Myocyte (in vitro differentiated cells): ENCODE measurements around the gene MME. TPM values are rescaled to one million over a fixed set of nuclear protein-coding genes. Genes with fewer than 3 reads are reported as not detected.
"Not testable (repeated sequence)": the region's sequence is repeated elsewhere in the genome, so short reads cannot be mapped to it uniquely, and the experiment has no call there.

Experiments used
- DNase-seq: peaks from one replicate; pipeline ENCODE4 v3.0.0-alpha.2; 2012; ENCODE audit warnings: low read depth
- total RNA-seq: library from RNA; depleted of rRNA; stranded (reverse); fragments of >200 nt; gene quantifications from 2 replicates; pipeline ENCODE4 v1.2.3, GENCODE V29; 2014

Gene MME
- total RNA-seq, 1 donor from 2014 or later = 132 TPM

GRCh38 chr3:155190691-155191090 is 110.6 kb downstream of the MME start:
- DNase-seq = no peak

- DNase-seq = no peak
These were observed 113.0 kb downstream of the MME start for GRCh38 chr3:155192957-155193746.

GRCh38 chr3:155193868-155194267 is 113.7 kb downstream of the MME start:
- no peak for DNase-seq

GRCh38 chr3:155194973-155195957 is 115.1 kb downstream of the MME start:
- no peak for DNase-seq

GRCh38 chr3:155196131-155197021 is 116.3 kb downstream of the MME start:
- DNase-seq = peak; percentile 27

- no peak for DNase-seq
These were observed 117.7 kb downstream of the MME start for GRCh38 chr3:155197786-155198185.

- DNase-seq = no peak
These were observed 122.5 kb downstream of the MME start for GRCh38 chr3:155202626-155203025.

- no peak for DNase-seq
These were observed 124.7 kb downstream of the MME start for GRCh38 chr3:155204851-155205250.

- DNase-seq = no peak
These were observed 128.2 kb downstream of the MME start for GRCh38 chr3:155208183-155208800.

- DNase-seq = no peak
These were observed 130.6 kb downstream of the MME start for GRCh38 chr3:155210736-155211135.

- no peak for DNase-seq
These were observed 131.1 kb downstream of the MME start for GRCh38 chr3:155211266-155211665.

GRCh38 chr3:155211940-155212339 is 131.8 kb downstream of the MME start:
- DNase-seq = no peak

- DNase-seq = not testable (repeated sequence)
These were observed 135.9 kb downstream of the MME start for GRCh38 chr3:155216007-155216406.

- no peak for DNase-seq
These were observed 137.5 kb downstream of the MME start for GRCh38 chr3:155217591-155217990.

- DNase-seq = no peak
These were observed 138.3 kb downstream of the MME start for GRCh38 chr3:155218462-155218861.

GRCh38 chr3:155219106-155219505 is 139.0 kb downstream of the MME start:
- no peak for DNase-seq

- no peak for DNase-seq
These were observed 145.3 kb downstream of the MME start for GRCh38 chr3:155225417-155225816.

- no peak for DNase-seq
These were observed 147.0 kb downstream of the MME start for GRCh38 chr3:155227141-155227540.

- DNase-seq = no peak
These were observed 148.6 kb downstream of the MME start for GRCh38 chr3:155228676-155229075.

GRCh38 chr3:155229086-155229485 is 149.0 kb downstream of the MME start:
- DNase-seq = no peak

- no peak for DNase-seq
These were observed 150.3 kb downstream of the MME start for GRCh38 chr3:155230382-155230781.
